IMR-90 (cell line): ENCODE measurements around the gene NTSR1. TPM values are rescaled to one million over a fixed set of nuclear protein-coding genes. Genes with fewer than 3 reads are reported as not detected.

Experiments
- ATAC-seq: fragments of 200-7000 bp; cut with Tn5 transposase; 2 replicates; pipeline ENCODE4 v1.9.1; 2020; ENCODE audit warnings: low read depth, mild to moderate bottlenecking, moderate library complexity
- BruUV-seq: library from RNA; stranded (reverse); fragments of 400-500 nt; replicated peaks from 2 replicates; lab custom pipeline; 2021; lab: Mats Ljungman, UMichigan
- CTCF ChIA-PET: fragments of 300-600 bp; formaldehyde crosslinking; extraction: SDS; loops from one replicate; lab custom pipeline; 2021; ENCODE audit warnings: antibody characterized with exemption; lab: Yijun Ruan, JAX
- POLR2A ChIA-PET: fragments of 300-600 bp; sonication (Branson Sonifier 250); formaldehyde crosslinking; loops from one replicate; lab custom pipeline; 2022; ENCODE audit warnings: antibody characterized with exemption; ENCODE audit not compliant: unreplicated experiment; lab: Charles Lee
- DNase-seq: peaks from one replicate; pipeline ENCODE4 v3.0.0; 2013
- H2AFZ ChIP-seq: replicated peaks from 2 replicates; pipeline ENCODE3; 2013; ENCODE audit warnings: low read length, mild to moderate bottlenecking; ENCODE audit not compliant: poor library complexity
- H2AK5ac ChIP-seq: 2 replicates; pipeline ENCODE4 v1.6.1; 2013; ENCODE audit warnings: low read depth, low read length, inconsistent platforms
- H2AK9ac ChIP-seq: replicated peaks from 2 replicates; pipeline ENCODE3; 2013; ENCODE audit warnings: mild to moderate bottlenecking, low read depth, low read length, moderate library complexity; ENCODE audit not compliant: poor library complexity
- H2BK120ac ChIP-seq: 2 replicates; pipeline ENCODE4 v1.6.1; 2013; ENCODE audit warnings: low read depth, low read length, inconsistent platforms
- H2BK15ac ChIP-seq: 3 replicates; pipeline ENCODE4 v1.6.1; 2013; ENCODE audit warnings: low read depth, low read length, inconsistent platforms
- H2BK20ac ChIP-seq: 2 replicates; pipeline ENCODE4 v1.6.1; 2013; ENCODE audit warnings: low read depth, mild to moderate bottlenecking, inconsistent platforms, low read length, moderate library complexity
- H2BK5ac ChIP-seq: 2 replicates; pipeline ENCODE4 v1.6.1; 2013; ENCODE audit warnings: mild to moderate bottlenecking, low read depth, low read length, inconsistent platforms; ENCODE audit not compliant: poor library complexity, severe bottlenecking
- H3K14ac ChIP-seq: replicated peaks from 2 replicates; pipeline ENCODE4 v1.6.1; 2013; ENCODE audit warnings: low read depth, low read length, inconsistent platforms
- H3K18ac ChIP-seq: 2 replicates; pipeline ENCODE4 v1.6.1; 2013; ENCODE audit warnings: low read depth, low read length, control low read depth
- H3K23ac ChIP-seq: 2 replicates; pipeline ENCODE4 v1.6.1; 2013; ENCODE audit warnings: low read depth, low read length, inconsistent platforms
- H3K27ac ChIP-seq: 2 replicates; pipeline ENCODE4 v1.5.1; 2013; ENCODE audit warnings: mild to moderate bottlenecking, control low read depth, low read length; ENCODE audit not compliant: insufficient read depth
- H3K27me3 ChIP-seq: 2 replicates; pipeline ENCODE4 v1.6.1; 2013; ENCODE audit warnings: low read length; ENCODE audit not compliant: control insufficient read depth, insufficient read depth
- H3K36me3 ChIP-seq: 2 replicates; pipeline ENCODE4 v1.6.1; 2013; ENCODE audit warnings: low read length, mixed read lengths; ENCODE audit not compliant: control insufficient read depth, insufficient read depth
- H3K4ac ChIP-seq: 2 replicates; pipeline ENCODE4 v1.6.1; 2013; ENCODE audit warnings: low read depth, low read length, inconsistent platforms
- H3K4me1 ChIP-seq: 2 replicates; pipeline ENCODE4 v1.6.1; 2013; ENCODE audit warnings: low read length, mixed read lengths; ENCODE audit not compliant: control insufficient read depth, insufficient read depth
- H3K4me2 ChIP-seq: 2 replicates; pipeline ENCODE4 v1.6.1; 2013; ENCODE audit warnings: low read depth, mild to moderate bottlenecking, control low read depth, low read length, moderate library complexity
- H3K4me3 ChIP-seq: 2 replicates; pipeline ENCODE4 v1.5.1; 2013; ENCODE audit warnings: low read depth, mild to moderate bottlenecking, control low read depth, low read length, moderate library complexity; ENCODE audit not compliant: insufficient read depth
- H3K56ac ChIP-seq: 2 replicates; pipeline ENCODE4 v1.6.1; 2013; ENCODE audit warnings: low read length, inconsistent platforms; ENCODE audit not compliant: insufficient read depth; ENCODE audit errors: extremely low read depth
- H3K79me1 ChIP-seq, 2 experiments: 2 replicates each; pipeline ENCODE4 v1.6.1; 2013; ENCODE audit warnings: low read length in 2 of 2, inconsistent platforms in 1 of 2, low read depth in 1 of 2
- H3K9ac ChIP-seq: 2 replicates; pipeline ENCODE4 v1.6.1; 2013; ENCODE audit warnings: low read depth, low read length, control low read depth
- H3K9me1 ChIP-seq: 2 replicates; pipeline ENCODE4 v1.6.1; 2013; ENCODE audit warnings: low read length, inconsistent platforms; ENCODE audit not compliant: insufficient read depth
- H3K9me3 ChIP-seq: 2 replicates; pipeline ENCODE4 v1.6.1; 2013; ENCODE audit warnings: low read length; ENCODE audit not compliant: control insufficient read depth, insufficient read depth
- H4K20me1 ChIP-seq: 2 replicates; pipeline ENCODE4 v1.6.1; 2013; ENCODE audit warnings: low read length, inconsistent platforms; ENCODE audit not compliant: insufficient read depth
- H4K5ac ChIP-seq: 2 replicates; pipeline ENCODE4 v1.6.1; 2013; ENCODE audit warnings: mild to moderate bottlenecking, low read depth, low read length, control low read depth
- H4K8ac ChIP-seq, 2 experiments: 2 replicates each; pipeline ENCODE4 v1.6.1; 2013; ENCODE audit warnings: low read depth in 2 of 2, low read length in 2 of 2, control low read depth in 1 of 2, inconsistent platforms in 1 of 2
- H4K91ac ChIP-seq: 2 replicates; pipeline ENCODE4 v1.6.1; 2013; ENCODE audit warnings: low read depth, low read length, inconsistent platforms; ENCODE audit not compliant: insufficient read depth
- CHD1 ChIP-seq: IDR thresholded peaks from 2 replicates; pipeline ENCODE4 v1.6.1; 2012; ENCODE audit warnings: low read depth, low read length, improper control_type of control experiment
- MXI1 ChIP-seq: IDR thresholded peaks from 2 replicates; pipeline ENCODE4 v1.6.1; 2012; ENCODE audit warnings: low read depth, mild to moderate bottlenecking, low read length, moderate library complexity, borderline replicate concordance
- POLR2A ChIP-seq: IDR thresholded peaks from 2 replicates; pipeline ENCODE4 v1.6.1; 2012; ENCODE audit warnings: mild to moderate bottlenecking, low read depth, low read length
- RAD21 ChIP-seq: IDR thresholded peaks from 2 replicates; pipeline ENCODE4 v1.6.1; 2012; ENCODE audit warnings: low read length, improper control_type of control experiment
- WGBS, 2 experiments: methylation state at CpG; one replicate each; pipeline versions ENCODE4 v1.1.5 to v1.1.7; 2013; ENCODE audit warnings: missing lambda C conversion rate in 2 of 2; ENCODE audit not compliant: insufficient read length in 1 of 2; ENCODE audit errors: extremely low coverage in 2 of 2; 5-methylcytosine and 5-hydroxymethylcytosine counted together
- dilution Hi-C: fragments of 300-500 bp; cut with HindIII; formaldehyde crosslinking; loops from one replicate; pipeline ENCODE4 v1.14.3; 2018; ENCODE audit warnings: low sequenced_read_pairs; ENCODE audit not compliant: unreplicated experiment
- in situ Hi-C: fragments of 300-500 bp; cut with MboI; formaldehyde crosslinking; loops from 3 replicates; pipeline ENCODE4 v1.14.3; 2019; ENCODE audit warnings: low sequenced_read_pairs, inconsistent platforms, mixed read lengths
- intact Hi-C: fragments of 100-400 bp; cut with micrococcal nuclease; formaldehyde crosslinking; loops from 2 replicates; pipeline ENCODE4 v1.10.0; 2022
- polyA plus RNA-seq, 3 experiments: library from polyadenylated mRNA; depleted of rRNA; stranded (reverse); fragments of >200 nt; gene quantifications; 2 replicates each; pipeline ENCODE4 v1.2.3, GENCODE V29; 2012; ENCODE audit warnings: low replicate concordance in 1 of 3
- total RNA-seq: library from RNA; depleted of rRNA; stranded (reverse); fragments of >200 nt; gene quantifications from 2 replicates; pipeline ENCODE4 v1.2.3, GENCODE V29; 2012

The NTSR1 gene
- total and polyA plus RNA-seq, 2 of the 4 experiments (the other 2 are of a cell fraction) = 0.54 to 1.8 TPM

DNA sequence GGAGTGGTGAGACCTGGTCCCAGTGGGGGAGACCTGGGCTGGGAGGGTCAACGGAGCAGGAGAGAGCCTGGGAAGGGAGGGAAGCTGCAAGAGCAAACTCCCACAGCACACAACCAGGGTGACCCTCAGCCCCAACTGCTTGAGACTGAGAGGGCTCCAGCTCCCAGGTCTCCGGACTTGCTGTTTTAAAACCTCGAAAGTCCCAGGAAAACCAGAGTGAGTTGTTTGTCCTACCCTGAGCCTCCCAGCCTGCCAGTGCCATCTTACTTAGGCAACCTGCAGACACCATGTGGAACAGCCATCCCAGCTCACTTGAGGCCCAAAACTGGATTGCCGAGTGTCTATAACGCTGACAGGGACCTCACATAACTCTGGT is 4.8 kb upstream of the NTSR1 start:
- Histone ChIP-seq H3K23ac (peak overlapping the region; percentile 26), H3K9me3 (no peaks in the 10 kb centered on the region), H2AFZ (peak overlapping the region; percentile 82), H2AK9ac (peak overlapping the region; percentile 43), H3K79me1 (no peaks in the 10 kb centered on the region), H3K18ac (peak overlapping the region; percentile 51; the same call in 1 of the 2 replicates), H4K5ac (peak overlapping the region; percentile 41; the same call in 1 of the 2 replicates), H3K4ac (peak overlapping the region; percentile 84), H4K91ac (peak overlapping the region; percentile 94), H3K9ac (no peak overlapping the region; the same call in 1 of the 2 replicates), H4K8ac (peak overlapping the region; percentile 81 to 92), H3K4me3 (no peak overlapping the region), H3K36me3 (no peaks in the 10 kb centered on the region), H2BK5ac (peak overlapping the region; percentile 78), H3K14ac (peak overlapping the region; percentile 59), H2BK20ac (peak overlapping the region; percentile 90), H3K27me3 (peaks cover 8% of the 10 kb centered on the region; the same call in 1 of the 2 replicates), H2AK5ac (peak overlapping the region; percentile 96), H4K20me1 (0 out of 2 replicates have a peak, but pooled peaks cover 3% of the 10 kb centered on the region), H2BK120ac (peak overlapping the region; percentile 79), H3K4me2 (peak overlapping the region; percentile 29), H3K4me1 (peaks cover 15% of the 10 kb centered on the region), H3K56ac (peak overlapping the region; percentile 55), H3K9me1 (peaks cover 24% of the 10 kb centered on the region), H3K27ac (peak overlapping the region; percentile 76), H2BK15ac (peak overlapping the region; percentile 72)
- WGBS, 2 experiments = 80% methylated on average over 1 of the region's 5 CpGs; no CpG with 5 or more reads in 1 of the 2 experiments
- CTCF ChIA-PET = interaction anchor here (1.3 to 2.5 kb wide), 3 partner anchors 36 to 88 kb away, joined by 4 to 19 read pairs (median 5); no protein-coding TSS in a partner anchor
- no peak for TF ChIP-seq CHD1
- TF ChIP-seq MXI1 = no peak
- TF ChIP-seq POLR2A = peak; percentile 38; the same call in 1 of the 2 replicates
- TF ChIP-seq RAD21 = no peak
- intact Hi-C loops (loop anchor here (1.0 kb wide), 2 partner anchors 36 to 87 kb away; no protein-coding TSS in a partner anchor), in situ Hi-C loops (no loop called here), dilution Hi-C loops (no loop called here)
- no TSS peak for BruUV-seq
- ATAC-seq = peak; percentile 13
- no peak for DNase-seq
- POLR2A ChIA-PET = no interaction called here
